HG02610 (cell line): Measurements from ENCODE around the gene PHLPP1.
A peak's percentile ranks its signal among the peaks of the same experiment; 100 is the strongest.
"Not testable (repeated sequence)": the region's sequence is repeated elsewhere in the genome, so short reads cannot be mapped to it uniquely, and the experiment has no call there.

ENCODE experiments used
- ATAC-seq: cut with Tn5 transposase; IDR thresholded peaks from one replicate; pipeline ENCODE4 v1.9.1; 2021; ENCODE audit warnings: mild to moderate bottlenecking, moderate library complexity; ENCODE audit not compliant: unreplicated experiment

PHLPP1 gene

DNA sequence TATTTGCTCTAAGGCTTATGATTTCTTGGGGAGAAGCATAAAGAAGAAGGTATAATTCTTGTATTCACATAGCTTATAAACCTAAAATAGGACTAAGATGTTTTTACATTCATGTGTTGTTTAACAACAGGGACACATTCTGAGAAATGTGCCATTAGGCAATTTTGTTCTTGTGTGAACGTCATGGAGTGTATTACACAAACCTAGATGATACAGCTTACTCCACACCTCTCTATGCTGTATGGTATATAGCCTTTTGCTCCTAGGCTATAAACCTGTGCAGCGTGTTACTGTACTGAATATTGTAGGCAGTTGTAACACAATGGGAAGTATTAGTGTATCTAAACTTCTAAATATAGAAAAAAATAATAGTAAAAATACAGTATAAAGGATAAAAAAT lies 92.1 kb downstream of the PHLPP1 start:
- no peak for ATAC-seq

DNA sequence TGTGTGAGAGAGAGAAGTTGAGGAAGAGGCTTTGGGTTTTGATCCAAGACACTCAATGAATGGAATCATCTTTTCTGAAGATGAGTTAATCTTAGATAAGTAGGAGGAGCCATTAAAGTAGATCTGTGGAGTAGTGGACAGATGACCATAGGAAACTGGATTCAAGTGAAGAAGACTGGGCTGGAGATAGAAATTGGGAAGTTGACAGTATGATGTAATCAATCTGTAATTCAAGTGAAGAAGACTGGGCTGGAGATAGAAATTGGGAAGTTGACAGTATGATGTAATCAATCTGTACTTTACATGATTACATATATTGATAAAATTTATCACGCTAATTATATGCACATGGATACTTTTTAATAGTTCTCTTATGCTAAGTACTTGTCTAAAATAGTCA lies 92.8 kb downstream of the PHLPP1 start:
- ATAC-seq, result no peak

DNA sequence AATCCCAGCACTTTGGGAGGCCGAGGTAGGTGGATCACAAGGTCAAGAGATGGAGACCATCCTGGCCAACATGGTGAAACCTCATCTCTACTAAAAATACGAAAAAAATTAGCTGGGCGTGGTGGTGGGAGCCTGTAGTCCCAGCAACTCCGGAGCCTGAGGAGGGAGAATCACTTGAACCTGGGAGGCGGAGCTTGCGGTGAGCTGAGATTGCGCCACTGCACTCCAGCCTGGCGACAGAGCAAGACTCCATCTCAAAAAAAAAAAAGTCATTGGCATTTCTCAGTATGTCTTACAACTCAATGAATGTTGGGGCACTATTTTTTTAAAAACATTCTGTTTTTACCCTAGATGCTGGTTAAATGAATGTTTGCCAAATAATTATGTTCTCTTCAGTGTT lies 94.1 kb downstream of the PHLPP1 start:
- ATAC-seq, result not testable (repeated sequence)

DNA sequence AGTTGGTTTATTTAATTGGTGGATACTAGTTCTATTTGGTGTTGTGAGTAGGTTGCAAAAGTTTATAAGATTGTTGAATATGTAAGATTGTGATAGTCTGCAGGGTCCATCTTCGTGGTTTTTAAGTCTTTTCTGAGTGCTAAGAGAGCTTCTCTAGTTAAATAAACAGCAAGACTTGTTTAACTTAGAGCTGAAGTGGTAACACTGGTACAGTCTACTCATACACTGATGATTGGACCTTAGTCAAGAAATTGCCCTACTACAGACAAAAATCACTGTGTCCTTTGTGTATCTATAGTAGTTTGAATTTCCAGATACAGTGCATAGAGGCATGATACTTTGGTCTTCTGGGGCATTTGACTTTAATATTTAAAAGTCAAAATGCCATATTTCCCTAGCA lies 94.6 kb downstream of the PHLPP1 start:
- no peak for ATAC-seq

DNA sequence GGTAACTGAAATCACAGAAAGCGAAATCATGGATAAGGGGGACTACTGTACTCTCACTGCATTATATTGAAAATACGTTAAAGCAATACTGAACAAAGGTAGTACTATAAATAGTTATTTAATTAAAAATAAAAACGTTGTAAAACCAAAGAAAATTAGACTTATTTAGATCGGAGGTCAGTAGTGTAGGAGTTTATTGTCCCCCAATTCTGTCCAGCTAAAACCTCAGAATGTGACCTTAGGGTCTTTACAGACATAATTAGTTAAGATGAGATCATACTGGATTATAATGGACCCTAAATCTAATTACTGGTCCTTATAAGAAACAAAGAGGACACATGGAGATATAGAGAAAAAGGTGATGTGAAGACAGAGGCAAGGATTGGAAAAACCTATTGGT lies 95.3 kb downstream of the PHLPP1 start:
- ATAC-seq, result no peak

DNA sequence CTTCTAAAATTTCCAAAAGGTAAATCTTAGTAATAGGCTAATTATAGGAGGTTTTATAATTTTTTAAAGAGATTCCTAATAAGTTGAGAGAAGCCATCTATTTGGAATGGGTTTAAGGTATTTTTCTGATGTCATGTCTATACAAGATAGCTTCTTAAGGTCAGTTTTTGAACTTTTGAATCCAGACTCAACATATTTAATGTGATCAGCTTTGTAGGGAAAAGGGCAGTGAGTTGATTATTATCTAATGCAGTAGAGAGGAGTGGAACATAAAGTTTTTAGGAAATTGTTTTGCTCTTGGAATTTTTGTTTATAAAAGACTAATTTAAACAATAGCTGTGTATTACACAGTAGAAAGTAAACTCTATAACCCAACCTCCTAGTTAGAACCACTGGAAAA lies 96.3 kb downstream of the PHLPP1 start:
- ATAC-seq, result no peak

DNA sequence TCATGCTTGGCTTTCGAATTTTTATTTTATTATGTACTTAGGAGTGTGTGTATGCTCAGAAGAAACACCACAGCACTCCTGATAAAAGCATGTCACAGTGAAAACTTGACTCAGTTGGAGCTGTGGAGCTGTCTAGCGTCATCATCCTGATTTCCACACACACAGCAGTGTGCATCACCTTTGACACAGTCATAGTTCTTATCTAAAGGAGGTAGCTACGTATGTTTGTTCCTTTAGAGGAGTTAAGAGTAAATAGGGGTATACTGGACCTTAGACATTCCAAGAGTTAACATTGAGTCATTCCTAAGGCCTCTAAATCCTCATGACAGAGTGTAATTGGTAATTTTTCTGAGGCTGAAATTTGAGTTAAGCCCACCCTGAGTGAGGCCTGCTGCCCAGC lies 96.9 kb downstream of the PHLPP1 start:
- ATAC-seq, result no peak

DNA sequence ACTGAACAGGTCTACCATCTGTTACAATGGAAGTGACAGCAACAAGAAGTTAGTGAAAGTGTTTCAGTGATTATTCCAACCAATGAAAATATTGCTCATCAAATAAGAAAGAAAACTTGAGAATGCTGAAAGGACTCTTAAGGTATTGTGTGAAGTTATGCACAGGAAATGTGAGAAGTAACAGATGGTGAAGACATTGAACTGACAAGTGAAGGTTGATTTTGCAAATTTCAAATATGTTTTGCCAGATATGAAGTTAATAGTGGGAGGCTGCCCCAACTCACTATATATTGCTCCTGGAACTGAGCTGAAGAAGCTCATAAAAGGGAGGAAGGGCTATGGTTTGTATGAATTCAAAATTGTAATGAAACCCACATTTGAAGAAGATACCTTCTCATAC lies 97.5 kb downstream of the PHLPP1 start:
- ATAC-seq, result no peak

DNA sequence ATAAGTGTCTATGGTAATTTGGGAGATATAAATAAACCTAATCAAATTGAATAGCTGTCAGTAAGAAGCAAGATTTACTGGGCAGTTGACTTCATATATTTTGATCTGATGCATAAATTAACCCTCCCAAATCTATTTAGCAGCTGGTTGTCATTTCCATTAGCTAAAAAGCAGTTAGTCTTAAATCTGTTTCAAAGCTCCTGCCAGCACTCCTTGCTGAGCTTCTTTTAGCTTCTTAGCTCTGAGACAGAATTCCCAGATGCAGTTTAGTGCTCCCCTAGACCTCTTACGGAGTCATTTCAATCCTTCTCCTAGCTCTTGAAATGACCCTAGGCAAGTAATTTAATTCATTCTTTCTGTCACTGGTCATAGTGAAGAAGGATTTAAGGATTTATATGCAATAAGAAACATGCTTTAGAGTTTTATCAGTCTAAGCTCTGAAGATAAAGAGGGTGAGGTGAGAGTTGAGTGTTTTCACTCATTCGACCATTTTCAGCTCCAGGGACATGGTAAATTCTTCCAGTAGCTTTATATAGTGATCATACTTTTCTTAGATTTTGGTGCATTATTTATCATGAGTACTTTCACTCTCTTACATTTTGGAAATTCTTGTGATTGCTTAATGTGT lies 98.9 kb downstream of the PHLPP1 start:
- no peak for ATAC-seq

DNA sequence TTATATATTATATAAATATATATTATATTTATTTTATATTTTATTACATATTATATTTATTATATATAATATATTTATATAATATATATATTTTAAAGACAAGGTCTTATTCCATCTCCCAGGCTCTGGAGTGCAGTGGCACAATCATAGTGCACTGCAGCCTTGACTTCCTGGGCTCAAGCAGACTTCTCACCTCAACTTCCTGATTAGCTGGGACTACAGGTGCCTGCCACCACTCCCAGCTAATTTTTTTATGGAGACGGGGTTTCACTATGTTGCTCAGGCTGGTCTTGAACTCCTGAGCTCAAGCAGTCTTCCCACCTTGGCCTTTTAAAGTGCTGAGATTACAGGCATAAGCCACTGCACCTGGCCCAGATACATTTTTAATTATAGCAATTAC lies 110.0 kb downstream of the PHLPP1 start:
- no peak for ATAC-seq

DNA sequence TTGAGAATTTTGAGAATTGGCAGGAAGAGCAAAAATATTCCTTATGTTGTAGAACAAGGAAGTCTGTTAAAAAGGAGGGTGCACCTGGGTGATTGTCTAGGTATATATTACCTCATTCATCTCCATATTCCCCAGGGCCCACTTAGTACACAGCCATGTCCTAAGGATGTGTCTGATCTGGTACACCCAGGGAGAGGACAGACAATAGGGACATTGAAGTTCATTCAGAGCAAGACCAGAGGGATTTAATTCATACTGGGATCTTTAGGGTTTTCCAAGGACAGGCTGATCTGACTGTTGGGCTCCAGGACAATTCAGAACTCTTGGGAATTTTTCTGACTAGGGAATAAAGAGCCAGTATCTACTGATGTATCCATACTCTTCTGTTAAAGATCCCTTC lies 112.1 kb downstream of the PHLPP1 start:
- no peak for ATAC-seq

DNA sequence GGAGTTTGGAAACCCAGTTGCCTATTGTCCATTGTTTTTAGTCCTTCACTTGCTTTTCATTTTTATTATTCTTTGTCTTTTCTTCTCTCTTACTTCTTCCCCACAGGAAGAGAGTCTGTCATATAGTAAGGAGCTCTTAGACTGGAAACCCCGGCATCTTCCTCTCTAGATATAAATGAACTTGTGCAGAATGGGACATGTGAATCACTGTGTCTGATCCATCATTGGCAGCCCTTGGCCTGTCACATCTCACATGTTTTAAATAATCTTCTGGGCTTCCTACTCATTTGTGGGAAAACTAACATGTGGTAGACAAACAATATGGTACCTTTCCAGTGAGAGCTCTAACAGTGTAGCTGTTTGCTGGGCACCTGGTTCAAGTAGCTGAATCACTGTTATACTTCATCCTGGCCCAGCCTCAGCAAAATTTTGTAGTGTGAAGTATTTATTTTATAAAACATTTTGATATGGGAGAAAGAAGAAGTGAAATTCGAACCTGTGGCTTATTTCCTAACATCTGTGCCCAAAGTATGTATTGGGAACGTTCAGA lies 112.8 kb downstream of the PHLPP1 start:
- ATAC-seq, result no peak

DNA sequence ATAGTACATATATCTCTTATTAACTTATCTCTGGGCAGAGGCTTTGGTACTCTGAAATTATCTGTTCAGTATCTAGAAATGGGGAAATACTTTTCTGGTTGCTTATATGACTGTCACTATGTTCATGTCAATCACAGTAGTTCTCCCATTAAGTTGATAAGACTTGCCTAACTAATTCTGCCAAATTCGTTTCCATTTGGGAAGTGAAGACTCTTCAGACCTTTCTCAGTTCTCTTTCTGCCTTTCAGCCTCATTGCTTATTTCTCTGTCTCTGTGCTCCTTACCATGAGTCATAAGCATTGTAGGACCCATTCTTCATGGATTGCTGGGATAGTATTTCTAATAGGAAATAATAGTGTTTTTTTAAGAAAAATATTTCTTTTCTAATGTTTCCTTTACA lies 113.5 kb downstream of the PHLPP1 start:
- no peak for ATAC-seq

DNA sequence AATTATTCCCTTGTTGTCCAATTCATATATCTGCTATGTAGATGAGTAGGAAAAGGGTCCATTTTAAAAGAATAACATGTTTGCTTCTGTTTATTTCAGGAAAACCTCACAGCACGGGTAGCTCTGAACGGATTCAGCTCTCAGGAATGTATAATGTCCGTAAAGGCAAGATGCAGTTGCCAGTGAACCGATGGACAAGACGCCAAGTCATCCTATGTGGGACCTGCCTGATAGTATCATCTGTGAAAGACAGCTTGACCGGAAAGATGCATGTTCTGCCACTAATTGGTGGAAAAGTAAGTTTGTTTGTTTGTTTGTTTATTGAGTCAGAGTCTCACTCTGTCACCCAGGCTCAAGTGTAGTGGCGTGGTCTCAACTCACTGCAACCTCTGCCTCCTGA lies 114.6 kb downstream of the PHLPP1 start:
- ATAC-seq, result no peak

DNA sequence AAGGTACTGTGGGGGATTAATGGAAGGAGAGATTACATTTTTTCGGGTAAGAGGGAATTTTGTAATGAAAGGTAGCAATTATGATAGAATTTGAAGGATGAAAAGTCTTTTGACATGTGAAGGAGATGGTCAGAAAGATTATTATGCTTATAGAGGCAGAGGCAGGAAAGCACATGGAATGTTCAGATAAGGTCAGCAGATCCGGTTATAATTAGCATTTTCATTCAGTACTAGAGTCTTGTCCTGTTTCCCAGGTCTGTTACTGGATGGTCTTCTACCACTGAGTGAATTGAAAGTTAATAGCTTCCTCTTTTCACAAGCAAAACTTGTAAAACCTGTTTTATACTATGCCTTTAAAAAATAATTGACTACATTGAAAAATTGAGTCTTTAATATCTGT lies 116.9 kb downstream of the PHLPP1 start:
- ATAC-seq, result no peak

DNA sequence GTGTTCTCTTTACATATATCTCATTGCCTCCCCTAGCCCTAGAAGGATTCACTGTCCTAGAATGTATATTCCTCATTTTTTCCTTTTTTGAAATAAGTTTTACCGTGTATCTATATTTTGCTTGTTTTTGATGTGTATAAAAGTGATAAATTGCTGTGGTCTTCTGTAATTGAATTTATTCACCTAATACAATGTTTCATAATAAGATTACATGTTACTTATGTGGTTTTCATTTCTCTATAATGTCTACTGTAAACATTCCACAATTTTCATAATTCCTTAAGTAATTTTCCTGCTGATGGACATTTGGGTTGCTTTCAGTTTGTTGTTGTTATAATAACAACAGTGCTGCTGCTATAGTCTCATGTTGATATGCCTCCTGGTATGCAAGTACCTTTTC lies 118.2 kb downstream of the PHLPP1 start:
- no peak for ATAC-seq

DNA sequence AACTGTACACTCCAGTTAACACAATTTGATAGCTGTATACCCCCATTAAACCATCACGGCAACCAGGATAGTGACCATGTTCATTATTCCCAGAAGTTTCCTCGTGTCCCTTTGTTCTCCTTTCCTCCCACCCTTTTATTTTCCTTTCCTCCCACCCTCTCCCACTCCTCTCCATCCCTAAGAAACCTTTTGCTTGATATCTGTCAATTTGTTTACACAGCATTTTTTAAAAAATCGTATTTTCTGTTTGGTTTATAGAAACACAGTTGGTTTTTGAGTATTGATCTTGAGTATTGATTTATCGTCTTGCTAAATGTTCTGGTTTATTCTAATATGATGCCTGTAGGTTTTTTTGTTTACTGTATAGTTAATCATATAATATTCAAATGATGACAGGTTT lies 119.4 kb downstream of the PHLPP1 start:
- ATAC-seq, result no peak

DNA sequence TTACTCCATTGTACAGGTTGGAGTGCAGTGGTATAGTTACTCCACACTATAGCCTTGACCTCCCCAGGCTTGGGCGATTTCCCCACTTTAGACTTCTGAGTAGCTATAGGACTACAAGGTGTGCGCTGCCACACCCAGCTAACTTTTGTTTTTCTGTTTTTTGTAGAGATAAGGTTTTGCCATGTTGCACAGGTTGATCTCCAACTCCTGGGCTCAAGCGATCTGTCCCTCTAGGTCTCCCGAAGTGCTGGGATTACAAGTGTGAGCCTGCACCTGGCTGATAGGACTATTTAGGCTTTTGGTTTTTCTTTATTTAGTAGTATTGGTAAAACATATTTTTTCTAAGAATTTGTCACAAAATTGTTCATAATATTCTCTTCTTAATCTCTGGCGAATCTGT lies 121.7 kb downstream of the PHLPP1 start:
- no peak for ATAC-seq

DNA sequence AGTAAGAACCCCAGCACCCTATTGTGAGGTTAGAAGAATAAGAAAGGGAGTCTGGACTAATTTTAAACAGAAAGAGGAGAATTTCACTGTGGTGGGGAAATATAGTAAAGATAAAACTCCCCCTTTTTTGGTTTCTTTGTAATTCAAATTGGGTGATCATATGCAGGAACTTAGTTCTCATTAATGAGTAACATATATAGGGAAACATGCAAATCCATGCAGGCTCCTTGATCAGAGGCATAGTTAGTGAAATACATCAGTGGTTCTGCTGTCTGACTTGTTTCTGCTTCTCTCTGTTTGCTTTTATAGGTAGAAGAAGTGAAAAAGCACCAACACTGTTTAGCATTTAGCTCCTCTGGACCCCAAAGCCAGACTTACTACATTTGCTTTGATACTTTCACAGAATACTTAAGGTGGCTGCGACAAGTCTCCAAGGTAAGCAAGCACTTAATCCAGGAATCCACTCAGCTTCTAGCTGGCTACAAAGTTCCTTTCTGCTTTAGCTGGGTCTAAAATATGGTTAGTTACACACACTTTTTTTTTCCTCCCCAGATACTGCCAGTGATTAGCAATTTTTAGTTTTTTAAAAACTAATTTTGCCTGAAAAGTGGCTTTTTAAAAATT lies 123.2 kb downstream of the PHLPP1 start:
- peak; percentile 86 for ATAC-seq

DNA sequence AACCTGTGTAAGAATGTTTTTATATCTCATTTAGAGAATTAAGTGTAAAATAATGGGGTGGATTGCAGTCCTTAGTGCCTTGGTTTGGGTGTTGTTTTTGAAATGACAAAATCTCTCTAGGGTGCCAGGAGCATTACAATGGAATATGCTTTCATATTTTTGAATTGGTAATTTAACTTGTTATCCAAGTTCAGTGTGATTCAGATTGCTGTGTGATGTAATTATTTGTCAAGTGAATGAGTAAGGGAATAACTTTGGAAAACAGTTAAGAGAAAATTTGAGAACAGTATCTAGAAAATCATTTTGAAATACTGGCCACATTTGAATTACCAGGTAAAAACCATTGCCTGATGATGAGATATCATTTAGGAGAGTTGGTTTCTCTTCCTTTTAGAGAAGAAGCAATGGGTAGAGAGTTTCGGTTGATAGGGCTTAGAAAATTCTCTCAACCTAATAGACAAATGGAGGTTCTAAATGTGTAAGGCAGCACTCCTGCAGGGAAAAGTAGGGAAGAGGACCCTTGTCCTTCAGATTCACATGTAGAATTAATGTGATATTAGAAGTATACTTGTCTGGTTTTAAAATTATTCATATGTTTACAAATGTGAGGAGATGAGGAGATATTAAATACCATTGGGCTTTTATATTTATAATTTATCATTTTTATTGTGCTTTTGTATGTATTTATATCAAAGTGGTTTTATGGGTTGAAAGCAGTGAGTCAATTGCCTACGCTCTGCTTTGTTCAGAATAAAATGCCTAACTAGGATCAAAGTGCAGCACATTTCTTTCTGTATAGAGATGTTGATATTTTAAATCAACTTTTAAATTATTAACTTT lies 124.8 kb downstream of the PHLPP1 start:
- no peak for ATAC-seq

DNA sequence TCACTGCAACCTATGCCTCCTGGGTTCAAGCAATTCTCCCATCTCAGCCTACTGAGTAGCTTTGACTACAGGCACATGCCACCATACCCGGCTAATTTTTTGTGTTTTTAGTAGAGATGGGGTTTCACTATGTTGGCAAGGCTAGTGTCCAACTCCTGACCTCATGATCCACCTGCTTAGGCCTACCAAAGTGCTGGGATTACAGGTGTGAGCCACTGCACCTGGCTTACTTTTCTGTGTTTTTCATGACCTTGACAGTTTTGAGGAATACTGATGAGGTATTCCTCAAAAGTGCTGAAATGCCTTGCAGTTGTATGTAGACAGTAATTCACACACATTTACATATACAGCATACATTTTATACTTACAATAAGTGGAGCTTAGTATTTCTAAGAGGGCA lies 126.1 kb downstream of the PHLPP1 start:
- ATAC-seq, result no peak

DNA sequence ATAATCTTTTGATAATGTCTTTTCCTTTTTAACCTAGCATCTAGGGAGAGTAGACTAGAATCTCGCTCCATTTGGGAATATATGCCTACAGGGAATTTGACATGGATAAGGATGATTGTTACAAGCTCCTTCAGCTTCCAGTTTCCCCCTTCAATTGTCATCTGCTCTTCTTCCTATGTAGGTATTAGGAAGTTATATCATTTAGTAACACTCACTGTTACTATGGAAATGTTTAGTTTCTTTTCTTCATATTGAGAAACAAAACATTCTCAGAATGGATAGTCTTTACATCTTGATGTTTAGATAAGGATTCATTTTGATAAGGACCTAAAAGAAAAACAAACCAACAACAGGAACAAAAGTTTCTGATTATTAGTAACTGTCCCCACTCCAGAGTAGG lies 127.6 kb downstream of the PHLPP1 start:
- no peak for ATAC-seq
